ENCODE measurements around the gene SLC22A17.

SLC22A17 gene

DNA sequence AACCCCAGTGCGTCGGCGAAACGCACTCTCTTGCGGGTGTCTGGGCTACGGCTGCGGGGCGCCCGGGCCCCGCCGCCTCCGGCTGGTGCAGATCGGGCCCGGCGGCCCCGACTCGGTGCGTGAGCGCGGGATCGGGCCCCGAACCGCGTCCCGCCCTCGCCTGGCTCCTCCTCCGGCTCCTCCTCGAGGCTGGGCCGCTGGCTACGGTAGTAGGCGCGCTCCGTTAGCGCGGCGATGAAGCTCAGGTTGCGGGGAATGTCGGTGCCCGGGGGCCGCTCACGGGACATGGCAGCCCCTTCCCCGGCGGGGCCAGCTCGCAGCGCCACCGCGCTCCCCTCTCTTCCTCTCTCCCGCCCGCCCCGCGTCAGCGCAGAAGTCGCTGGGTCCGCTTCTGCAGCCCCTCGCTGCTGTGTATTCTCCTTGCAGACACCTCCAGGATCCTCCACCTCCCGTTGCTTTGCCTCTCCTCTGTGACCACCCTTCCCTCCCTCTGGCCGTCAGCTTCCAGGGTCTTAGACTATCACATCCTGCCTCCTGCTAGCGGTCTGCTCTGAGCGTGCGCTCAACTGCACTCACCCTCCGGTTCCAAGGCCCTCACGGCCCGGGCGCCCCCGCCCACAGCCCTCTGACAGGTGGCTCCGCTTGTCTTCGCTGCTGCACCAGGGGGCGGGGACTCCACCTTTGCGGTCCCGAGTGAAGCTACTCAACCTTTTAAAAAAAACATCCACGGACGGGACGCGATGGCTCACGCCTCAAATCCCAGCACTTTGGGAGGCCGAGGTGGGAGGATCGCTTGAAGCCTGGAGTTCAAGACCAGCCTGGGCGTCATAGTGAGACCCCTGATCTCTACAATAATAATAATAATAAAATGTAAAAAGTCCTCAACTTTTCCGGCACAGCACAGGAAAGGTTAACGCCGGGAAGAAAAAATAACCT lies 50.1 kb downstream of the SLC22A17 start, which contains the start of gene PPP1R3E:
Gene PPP1R3E, minus strand, starts transcription at position 570 of the 936 bp plus-strand sequence. Its CDS starts 283 bp downstream, at position 287.
- peak; percentile 89 for DNase-seq
- Mint-ChIP-seq H3K4me3 (peak within 1 kb of the TSS; percentile 97), H3K4me1 (ENCODE audit: low read depth) (peaks cover 29% of the 10 kb centered on the region), H3K36me3 (ENCODE audit: low read depth) (peaks cover 35% of the 10 kb centered on the region), H3K27me3 (peaks cover 20% of the 10 kb centered on the region), H3K9me3 (no peaks in the 10 kb centered on the region), H3K27ac (peak within 1 kb of the TSS; percentile 99)

- H3K4me3 Mint-ChIP-seq: peak overlapping the region; percentile 97
- DNase-seq: no peak
- H3K27me3 Mint-ChIP-seq: peaks cover 14% of the 10 kb centered on the region
- peak overlapping the region; percentile 97 for H3K27ac Mint-ChIP-seq
- H3K36me3 Mint-ChIP-seq (ENCODE audit: low read depth): peaks cover 41% of the 10 kb centered on the region
- peaks cover 29% of the 10 kb centered on the region for H3K4me1 Mint-ChIP-seq (ENCODE audit: low read depth)
- H3K9me3 Mint-ChIP-seq: no peaks in the 10 kb centered on the region
Measured at GRCh38 chr14:23301969-23302289, 50.8 kb downstream of the SLC22A17 start.

DNA sequence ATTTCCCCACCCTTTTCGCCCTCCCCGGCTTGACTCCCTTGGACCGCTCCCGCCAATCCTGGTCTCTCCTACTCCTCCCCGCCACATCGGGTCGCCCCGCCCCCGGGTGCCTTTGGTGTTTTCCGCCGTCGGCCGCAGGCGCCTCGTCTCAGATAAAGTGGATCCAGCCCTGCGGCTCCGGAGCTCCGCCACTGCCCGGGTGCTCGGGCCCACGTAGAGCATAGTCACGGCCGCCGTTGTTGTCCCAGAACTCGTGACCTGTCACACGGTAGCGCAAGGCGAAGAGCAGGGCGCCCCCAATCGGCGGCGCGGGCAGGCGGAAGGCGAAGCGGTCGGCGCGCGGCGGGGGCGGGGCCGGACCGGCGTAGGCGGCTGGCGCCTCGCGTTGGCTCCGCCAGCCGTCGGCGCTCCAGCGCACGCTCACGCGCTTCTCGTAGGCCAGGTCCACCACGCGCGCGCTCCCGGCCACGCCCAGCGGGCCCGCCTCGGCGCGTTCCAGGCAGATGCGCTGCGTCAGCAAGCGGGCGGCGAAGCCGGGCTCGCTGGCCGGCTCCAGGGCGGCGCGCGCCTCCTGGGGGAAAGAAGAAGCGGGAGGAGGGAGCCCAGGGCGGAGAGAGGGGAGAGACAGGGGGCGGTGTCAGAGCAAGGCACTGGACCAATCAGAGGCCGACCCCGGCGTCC lies 51.3 kb downstream of the SLC22A17 start:
- DNase-seq: peak; percentile 99
- H3K9me3 Mint-ChIP-seq: no peaks in the 10 kb centered on the region
- peak overlapping the region; percentile 97 for H3K4me3 Mint-ChIP-seq
- H3K27ac Mint-ChIP-seq: peak overlapping the region; percentile 97
- peaks cover 11% of the 10 kb centered on the region for H3K27me3 Mint-ChIP-seq
- H3K4me1 Mint-ChIP-seq (ENCODE audit: low read depth): peaks cover 29% of the 10 kb centered on the region
- peaks cover 46% of the 10 kb centered on the region for H3K36me3 Mint-ChIP-seq (ENCODE audit: low read depth)

DNA sequence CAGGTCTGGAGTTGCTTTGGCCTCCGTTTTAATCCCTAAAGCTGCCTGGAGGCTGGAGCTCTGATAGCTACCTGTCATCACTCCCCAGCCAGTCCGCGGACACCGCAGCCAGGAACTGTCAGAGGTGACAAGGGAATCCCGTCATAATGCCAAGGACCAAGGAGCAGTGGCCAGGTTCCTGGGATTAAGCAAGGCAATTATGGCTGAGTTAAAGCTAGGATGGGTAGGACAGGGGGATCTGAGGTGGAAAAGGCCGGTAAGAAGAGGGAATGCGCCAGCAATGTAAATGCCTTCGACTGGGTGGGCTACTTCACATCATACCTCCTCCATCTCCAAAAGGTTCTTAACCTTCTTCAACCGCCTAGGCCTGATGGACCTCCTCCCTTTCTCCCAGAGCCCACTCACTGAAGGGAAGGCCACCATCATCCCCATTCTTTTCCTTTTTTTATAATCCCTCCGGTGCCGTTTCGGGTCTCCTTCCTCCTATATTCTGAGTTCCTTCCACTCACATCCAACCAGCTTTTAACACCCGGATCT lies 51.9 kb downstream of the SLC22A17 start:
- Mint-ChIP-seq H3K4me3 (peak overlapping the region; percentile 87), H3K27ac (peak overlapping the region; percentile 97), H3K4me1 (ENCODE audit: low read depth) (peaks cover 29% of the 10 kb centered on the region), H3K9me3 (no peaks in the 10 kb centered on the region), H3K36me3 (ENCODE audit: low read depth) (peaks cover 50% of the 10 kb centered on the region), H3K27me3 (peaks cover 4% of the 10 kb centered on the region)
- peak; percentile 46 for DNase-seq

DNA sequence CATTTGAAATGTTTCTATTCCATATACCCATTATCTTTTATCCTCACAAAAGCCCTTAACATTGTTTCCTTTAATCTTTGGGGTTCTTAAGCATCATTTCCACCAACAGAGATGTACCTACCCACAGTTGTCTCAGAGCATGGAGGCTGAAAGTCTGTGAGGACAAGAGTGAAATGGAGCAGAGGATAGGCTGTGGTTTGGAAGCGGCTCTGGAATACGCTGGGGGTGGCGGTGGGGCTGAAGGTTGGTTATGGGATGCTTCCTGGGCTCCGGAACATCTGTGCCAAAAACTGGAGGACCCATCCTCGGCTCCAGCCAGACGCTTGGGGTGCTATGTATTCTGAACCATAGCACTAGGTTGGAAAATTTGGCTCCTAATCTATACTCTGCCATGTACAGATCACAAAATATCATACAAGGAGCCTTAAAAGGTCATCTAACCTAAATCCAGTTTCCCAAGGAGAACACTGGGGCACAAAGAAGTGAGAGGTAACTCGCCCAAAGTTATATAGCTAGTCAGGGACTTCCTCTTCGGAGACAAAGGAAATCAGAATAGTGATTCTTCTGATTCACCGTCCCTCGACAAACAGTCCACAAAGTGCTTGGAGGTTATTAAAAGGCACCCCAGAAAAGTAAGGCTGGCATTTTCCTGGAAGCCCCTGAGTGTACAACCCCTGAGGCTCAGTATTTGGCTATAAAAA lies 52.6 kb downstream of the SLC22A17 start:
- Mint-ChIP-seq H3K4me1 (ENCODE audit: low read depth) (peaks cover 32% of the 10 kb centered on the region), H3K9me3 (no peaks in the 10 kb centered on the region), H3K4me3 (peak overlapping the region; percentile 87), H3K27ac (peak overlapping the region; percentile 97), H3K36me3 (ENCODE audit: low read depth) (peaks cover 53% of the 10 kb centered on the region), H3K27me3 (no peaks in the 10 kb centered on the region)
- DNase-seq: no peak

DNA sequence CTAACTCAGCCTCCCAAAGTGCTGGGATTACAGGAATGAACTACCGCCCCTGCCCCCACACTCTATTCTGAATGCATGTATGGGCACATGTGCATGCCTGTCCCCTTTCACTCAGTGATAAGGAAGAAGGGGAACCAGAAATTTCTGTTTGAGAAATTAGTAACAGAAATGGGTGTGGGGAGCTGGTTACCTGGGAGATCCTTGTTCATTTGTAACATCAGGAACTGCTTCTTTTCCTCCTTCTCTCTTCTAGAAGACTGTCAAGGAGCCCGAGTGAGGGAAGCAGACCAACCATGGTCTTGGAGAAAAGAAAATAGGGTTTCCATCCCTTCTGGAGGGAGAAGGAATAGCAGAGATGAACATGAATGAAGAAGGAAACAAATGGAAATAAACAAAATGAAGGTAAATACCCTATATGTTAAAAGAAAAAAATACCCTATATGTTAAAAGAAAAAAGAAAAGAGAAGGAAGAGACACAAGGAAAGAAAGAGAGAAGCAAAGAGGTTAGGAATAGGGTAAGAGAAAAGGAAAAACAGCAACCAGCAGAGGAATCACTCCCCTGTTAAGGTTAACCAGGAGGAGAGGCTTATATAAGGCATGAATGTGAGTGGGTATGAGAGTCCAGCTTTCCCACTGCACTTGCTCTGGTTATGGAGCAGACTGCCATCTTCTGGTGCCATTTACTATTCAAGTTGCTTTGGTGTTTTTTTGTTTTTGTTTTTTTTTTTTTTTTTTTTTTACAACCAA lies 53.3 kb downstream of the SLC22A17 start:
- no peak for DNase-seq
- Mint-ChIP-seq H3K27me3 (no peaks in the 10 kb centered on the region), H3K9me3 (no peaks in the 10 kb centered on the region), H3K4me1 (ENCODE audit: low read depth) (peaks cover 37% of the 10 kb centered on the region), H3K27ac (peak overlapping the region; percentile 97), H3K36me3 (ENCODE audit: low read depth) (peaks cover 53% of the 10 kb centered on the region), H3K4me3 (peak overlapping the region; percentile 87)

DNA sequence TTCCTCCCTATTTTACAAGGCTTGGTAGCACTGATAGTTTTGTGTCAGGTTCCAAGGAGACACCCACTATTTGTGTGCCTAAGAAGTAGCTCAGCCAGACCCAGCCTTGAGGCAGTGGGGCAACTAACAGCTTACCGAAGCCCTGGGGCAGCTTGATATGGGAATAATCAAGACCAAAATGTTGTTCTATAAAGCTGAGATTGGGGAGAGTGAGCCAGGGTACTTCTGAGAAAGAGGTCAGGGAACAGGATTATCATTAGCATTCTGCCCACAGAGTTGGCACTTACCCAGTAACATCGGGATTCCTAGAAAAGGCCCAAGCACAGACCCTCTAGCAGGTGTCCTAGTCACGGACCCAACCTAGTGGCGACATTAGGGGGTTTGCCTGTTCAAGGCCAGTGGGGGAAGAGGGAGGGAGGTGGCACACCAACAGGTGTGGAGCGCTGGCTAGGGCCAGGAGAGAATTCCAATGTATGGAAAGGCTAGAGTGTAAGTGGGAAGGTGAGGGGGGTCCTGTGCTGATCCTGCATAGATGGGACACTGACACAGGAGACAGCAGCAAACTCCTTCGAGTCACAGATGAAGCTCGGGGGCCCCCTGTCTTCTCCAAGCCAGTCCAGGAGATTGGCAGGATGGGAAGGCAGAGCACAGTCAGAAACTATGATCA lies 54.9 kb downstream of the SLC22A17 start:
- no peak for DNase-seq
- Mint-ChIP-seq H3K9me3 (no peaks in the 10 kb centered on the region), H3K27ac (peak overlapping the region; percentile 20), H3K27me3 (no peaks in the 10 kb centered on the region), H3K36me3 (ENCODE audit: low read depth) (peaks cover 52% of the 10 kb centered on the region), H3K4me1 (ENCODE audit: low read depth) (peaks cover 36% of the 10 kb centered on the region), H3K4me3 (no peak overlapping the region)

- no peak for DNase-seq
- peaks cover 32% of the 10 kb centered on the region for H3K4me1 Mint-ChIP-seq (ENCODE audit: low read depth)
- peak overlapping the region; percentile 20 for H3K27ac Mint-ChIP-seq
- H3K36me3 Mint-ChIP-seq (ENCODE audit: low read depth): peaks cover 49% of the 10 kb centered on the region
- H3K9me3 Mint-ChIP-seq: no peaks in the 10 kb centered on the region
- no peaks in the 10 kb centered on the region for H3K27me3 Mint-ChIP-seq
- no peak overlapping the region for H3K4me3 Mint-ChIP-seq
Measured at GRCh38 chr14:23297096-23297495, 55.6 kb downstream of the SLC22A17 start.

All from activated T-cell treated with anti-CD3 and anti-CD28 coated beads, Interleukin-2, amount 50 U/mL, for 24 hours (primary cell).